ENCODE measurements around the gene B3GALT6.

The B3GALT6 gene

GRCh38 chr1:1232796-1233566, 944 bp downstream of the B3GALT6 start:
- no peak for DNase-seq

- no peak for DNase-seq
Measured at GRCh38 chr1:1233567-1233892, 1.5 kb downstream of the B3GALT6 start.

GRCh38 chr1:1234180-1234808, 2.3 kb downstream of the B3GALT6 start:
- no peak for DNase-seq

GRCh38 chr1:1235016-1235744, 3.1 kb downstream of the B3GALT6 start:
- no peak for DNase-seq

- no peak for DNase-seq
Measured at GRCh38 chr1:1236176-1236763, 4.2 kb downstream of the B3GALT6 start.

- DNase-seq, result no peak
Measured at GRCh38 chr1:1236945-1237873, 5.2 kb downstream of the B3GALT6 start.

GRCh38 chr1:1237874-1238701, 6.1 kb downstream of the B3GALT6 start:
- DNase-seq, result no peak

GRCh38 chr1:1238702-1239178, 6.7 kb downstream of the B3GALT6 start:
- DNase-seq, result no peak

- DNase-seq, result no peak
Measured at GRCh38 chr1:1239227-1239613, 7.2 kb downstream of the B3GALT6 start.

- DNase-seq, result no peak
Measured at GRCh38 chr1:1239614-1240347, 7.7 kb downstream of the B3GALT6 start.

- DNase-seq, result no peak
Measured at GRCh38 chr1:1240348-1240732, 8.3 kb downstream of the B3GALT6 start.

GRCh38 chr1:1240822-1241587, 9.0 kb downstream of the B3GALT6 start:
- DNase-seq, result peak; percentile 21

- DNase-seq, result no peak
Measured at GRCh38 chr1:1241588-1242219, 9.7 kb downstream of the B3GALT6 start.

- no peak for DNase-seq
Measured at GRCh38 chr1:1242461-1243265, 10.6 kb downstream of the B3GALT6 start.

- DNase-seq, result no peak
Measured at GRCh38 chr1:1243266-1243660, 11.2 kb downstream of the B3GALT6 start.

- DNase-seq, result no peak
Measured at GRCh38 chr1:1243807-1244191, 11.8 kb downstream of the B3GALT6 start.

GRCh38 chr1:1244192-1244811, 12.3 kb downstream of the B3GALT6 start:
- DNase-seq, result no peak

GRCh38 chr1:1245178-1245816, 13.3 kb downstream of the B3GALT6 start:
- no peak for DNase-seq
